ENCODE measurements around the gene GRID1. TPM values are rescaled to one million over a fixed set of nuclear protein-coding genes. Genes with fewer than 3 reads are reported as not detected.
"Not testable (repeated sequence)": the region's sequence is repeated elsewhere in the genome, so short reads cannot be mapped to it uniquely, and the experiment has no call there.

GRID1 gene
- total RNA-seq, 2 donors from 2014 or later = 0.31 to 1.0 TPM

DNA sequence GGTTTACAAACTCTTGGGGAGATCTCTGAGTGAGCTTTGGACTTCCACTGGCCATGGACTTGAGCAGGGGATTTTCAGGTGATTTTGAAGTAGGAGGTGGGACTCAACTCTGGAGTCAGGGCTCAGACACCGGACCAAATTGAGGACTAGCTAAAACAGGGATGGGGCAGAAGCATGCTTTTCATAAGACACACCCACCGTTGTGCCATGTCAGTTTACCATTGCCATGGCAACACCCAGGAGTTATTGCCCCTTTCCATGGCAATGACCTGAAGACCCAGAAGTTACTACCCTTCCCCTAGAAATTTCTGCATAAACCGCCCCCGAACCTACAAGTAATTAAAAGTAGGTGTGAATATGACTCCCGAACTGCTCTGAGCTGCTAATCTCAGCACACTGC is 320.7 kb downstream of the GRID1 start:
- DNase-seq (no peak), ATAC-seq (no peak)
- intact Hi-C loops (cut with DNase I, micrococcal nuclease) = no loop called here

DNA sequence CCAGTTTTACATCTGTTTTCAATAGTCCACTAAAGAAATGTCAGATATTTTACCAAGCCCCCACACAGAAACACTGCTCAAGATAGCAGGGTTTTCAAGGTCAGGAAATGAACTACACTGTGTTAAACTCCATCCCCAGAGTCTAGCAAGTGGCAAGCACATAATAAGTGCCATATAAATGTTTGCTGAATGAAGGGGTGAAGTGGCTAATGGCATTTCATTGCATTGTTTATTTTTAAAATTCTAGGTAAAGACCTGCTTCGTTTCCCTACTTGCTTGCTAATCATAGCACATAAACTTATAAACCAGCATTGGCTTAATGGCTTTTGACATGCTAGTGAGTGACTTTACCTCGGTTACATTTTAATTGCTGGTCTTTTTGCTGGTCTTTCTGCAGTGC is 322.6 kb downstream of the GRID1 start:
- intact Hi-C loops (cut with DNase I, micrococcal nuclease) = no loop called here
- no peak for DNase-seq

DNA sequence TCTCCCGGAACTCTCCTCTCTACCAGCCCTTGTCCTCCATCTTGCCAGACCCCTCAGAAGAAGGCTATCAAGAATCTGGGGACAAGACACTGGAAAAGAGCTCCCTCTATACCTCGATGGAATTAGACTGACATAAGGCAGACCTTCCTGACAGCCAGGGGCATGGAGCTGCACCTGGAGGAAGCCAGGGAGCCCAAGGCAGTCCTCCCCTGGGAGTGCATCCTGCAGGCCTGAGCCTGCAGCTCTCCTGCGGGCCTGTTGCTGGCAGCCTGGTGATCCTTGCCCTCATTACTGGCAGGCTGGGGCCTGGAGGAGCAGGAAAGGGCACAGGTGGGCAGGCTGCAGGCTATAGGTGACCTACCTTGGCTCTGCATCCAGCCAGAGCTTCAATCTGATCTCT is 323.4 kb downstream of the GRID1 start:
- intact Hi-C loops (cut with DNase I, micrococcal nuclease) = no loop called here
- DNase-seq (no peak), ATAC-seq (no peak)

More for the DNA sequence above, 322.6 kb downstream of the GRID1 start:
- no peak for ATAC-seq

DNA sequence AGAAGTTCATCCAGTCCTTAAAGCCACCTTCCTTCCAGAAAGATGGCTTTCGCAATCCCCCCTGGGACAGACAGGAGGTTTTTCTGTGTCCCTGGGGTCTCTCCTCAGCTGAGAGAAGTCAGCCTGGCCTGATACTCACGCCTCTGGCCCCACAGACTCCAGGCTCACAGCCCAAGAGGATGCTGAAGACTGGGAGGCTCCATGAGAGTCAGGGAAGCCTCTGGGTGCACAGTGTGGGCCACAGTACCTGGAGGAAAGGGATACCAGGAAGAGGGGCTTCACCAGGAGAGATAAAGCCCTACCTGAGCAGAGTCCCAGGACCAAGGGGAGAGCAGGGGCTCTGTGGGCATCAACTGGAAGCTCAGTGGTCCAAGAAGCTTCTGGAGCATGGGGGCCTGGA is 324.4 kb downstream of the GRID1 start:
- DNase-seq = no peak
- intact Hi-C loops (cut with DNase I, micrococcal nuclease) = no loop called here
- ATAC-seq = no peak

DNA sequence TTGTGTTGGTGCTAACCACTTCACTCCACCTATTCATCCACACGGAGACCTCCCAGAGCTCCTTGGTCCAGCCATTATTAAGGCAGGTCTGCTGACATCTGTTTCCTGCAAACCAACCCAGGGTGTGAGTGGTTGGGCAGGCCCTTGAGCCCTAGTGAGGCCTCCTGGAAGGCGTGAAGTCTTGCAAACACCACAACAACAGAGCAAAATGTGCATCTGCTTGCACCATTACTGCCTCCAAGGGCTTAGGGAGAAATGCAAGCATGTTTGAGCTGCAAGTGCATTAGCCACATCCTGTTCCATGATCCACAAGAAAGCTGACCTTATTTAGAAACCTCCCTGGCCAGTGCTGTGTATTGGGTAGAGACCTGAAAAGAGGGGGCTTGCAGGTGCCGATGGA is 325.5 kb downstream of the GRID1 start:
- no peak for DNase-seq
- ATAC-seq = no peak
- intact Hi-C loops (cut with DNase I, micrococcal nuclease) = no loop called here

DNA sequence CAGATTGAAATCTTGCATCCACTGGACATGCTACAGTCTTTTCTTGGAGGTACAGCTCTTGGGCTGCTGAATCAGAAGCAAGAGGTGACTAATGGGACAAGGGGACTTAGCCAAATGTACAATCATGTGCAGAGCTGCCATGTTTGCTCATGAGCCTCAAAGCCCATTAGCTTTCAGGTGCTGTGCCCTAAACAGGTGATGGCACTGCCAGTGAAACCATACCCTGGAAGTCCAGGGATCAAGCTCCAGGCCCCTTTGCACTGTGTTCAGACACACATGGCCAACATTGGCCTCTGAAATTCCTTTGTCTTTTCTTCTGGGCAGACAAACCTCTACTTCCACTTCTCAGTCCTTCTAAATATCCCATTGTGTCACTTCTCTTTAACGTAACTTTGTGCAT is 328.2 kb downstream of the GRID1 start:
- intact Hi-C loops (cut with DNase I, micrococcal nuclease) = no loop called here
- ATAC-seq (no peak), DNase-seq (no peak)

DNA sequence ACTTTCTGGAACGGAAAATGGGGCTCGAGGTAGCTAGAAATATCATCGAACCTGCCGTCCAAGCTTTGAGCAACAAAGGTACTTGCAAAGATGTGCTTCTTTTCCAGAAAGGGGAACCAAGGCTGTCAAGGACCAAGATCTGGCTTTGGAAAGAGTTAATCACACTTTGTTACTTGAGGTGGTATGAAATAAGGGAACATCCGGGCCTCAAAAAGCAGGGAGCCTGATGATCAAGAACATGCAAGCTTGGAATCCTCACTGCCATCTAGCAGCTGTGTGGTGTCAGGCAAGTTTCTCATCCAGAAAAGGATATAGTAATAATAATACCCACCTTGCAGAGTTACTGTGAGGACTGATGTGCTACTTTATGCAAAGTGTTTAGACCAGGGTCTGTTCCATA is 329.5 kb downstream of the GRID1 start:
- ATAC-seq = no peak
- intact Hi-C loops (cut with DNase I, micrococcal nuclease) = no loop called here
- no peak for DNase-seq

DNA sequence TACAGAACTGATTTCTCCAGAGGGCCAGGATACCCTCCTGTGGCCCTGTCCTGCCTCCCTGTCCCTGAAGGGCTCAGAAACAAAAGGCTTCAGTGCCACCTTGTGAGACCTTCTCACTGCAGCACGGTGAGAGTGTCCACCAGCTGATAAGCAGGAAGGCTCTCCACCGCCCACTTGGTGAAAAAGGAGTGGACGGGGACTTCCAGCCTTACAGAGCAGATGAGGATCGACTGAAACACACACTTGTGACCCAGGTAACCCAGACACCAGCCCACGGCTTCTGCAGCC is 330.1 kb downstream of the GRID1 start:
- no peak for DNase-seq
- no peak for ATAC-seq
- intact Hi-C loops (cut with DNase I, micrococcal nuclease) = no loop called here

DNA sequence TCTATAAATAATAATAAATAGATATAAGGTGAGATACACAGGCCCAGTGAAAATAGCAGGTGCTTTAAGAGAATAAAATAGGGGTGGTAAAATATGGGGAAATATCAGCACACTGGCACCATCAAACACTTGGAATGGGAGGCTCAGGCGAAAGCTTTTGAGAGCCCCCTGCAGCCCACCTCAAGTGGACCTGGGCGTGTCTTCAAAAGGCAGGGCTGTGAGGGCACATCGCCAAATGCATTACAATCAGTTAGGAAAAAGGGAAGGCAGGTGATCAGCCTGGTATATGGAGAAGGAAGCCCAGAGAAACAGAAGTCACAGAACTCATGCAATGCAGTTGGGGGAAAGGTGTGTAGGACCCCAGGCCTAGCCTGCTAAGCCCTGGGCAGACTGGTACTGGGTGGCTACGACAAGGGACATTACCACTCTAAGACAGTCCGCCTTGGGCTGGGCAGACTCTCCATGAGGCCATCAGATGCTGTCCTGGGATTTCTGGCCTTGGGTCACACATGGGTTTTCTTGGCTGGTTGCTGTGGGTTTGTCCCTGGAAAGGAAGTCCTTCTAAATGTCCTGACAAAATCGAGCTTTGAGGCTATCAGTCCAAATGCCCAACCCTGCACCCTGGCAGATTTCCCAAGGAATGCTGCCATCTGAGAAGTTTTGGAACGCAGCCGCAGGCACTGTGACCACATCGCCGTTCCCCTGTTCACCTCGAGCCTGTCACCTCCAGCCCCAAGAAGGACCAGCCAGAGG is 330.6 kb downstream of the GRID1 start:
- ATAC-seq (no peak), DNase-seq (no peak)
- intact Hi-C loops (cut with DNase I, micrococcal nuclease) = no loop called here

DNA sequence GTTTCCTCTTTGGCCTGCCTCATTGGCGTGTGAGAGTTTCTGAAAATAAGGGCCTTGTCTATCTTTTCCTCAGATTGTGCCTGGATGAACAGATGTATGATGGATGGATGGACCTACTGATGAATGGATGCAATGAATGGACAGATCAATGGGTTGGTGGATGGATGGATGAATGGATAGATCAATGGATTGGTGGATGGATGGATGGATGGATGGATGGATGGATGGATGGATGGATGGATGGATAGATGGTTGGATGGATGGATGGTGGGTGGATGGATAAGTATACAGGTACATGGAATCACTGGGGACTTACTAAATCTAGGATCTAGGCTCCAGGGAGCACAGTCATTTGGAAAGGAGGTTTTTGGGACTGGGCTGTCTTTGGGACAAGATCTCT is 331.9 kb downstream of the GRID1 start:
- intact Hi-C loops (cut with DNase I, micrococcal nuclease) = no loop called here
- ATAC-seq (no peak), DNase-seq (no peak)

DNA sequence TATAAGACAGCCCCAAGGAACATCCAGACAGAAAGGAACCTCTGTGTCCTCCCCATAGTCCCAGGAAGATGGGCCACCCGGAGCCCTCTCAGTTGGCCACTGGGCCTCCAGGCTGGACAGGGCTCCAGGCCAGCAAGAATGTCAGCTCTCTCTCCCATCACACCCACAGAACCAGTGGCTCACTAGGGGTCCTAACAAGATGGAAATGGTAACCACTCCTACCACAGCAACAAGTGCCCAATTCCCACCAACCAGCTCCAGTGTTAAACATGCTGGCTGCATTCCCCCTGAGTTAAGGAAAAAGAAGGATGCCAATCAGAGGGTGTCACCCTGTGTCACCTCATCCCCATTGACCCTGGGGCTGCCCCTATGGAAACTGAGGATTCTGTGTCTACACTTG is 333.0 kb downstream of the GRID1 start:
- DNase-seq (no peak), ATAC-seq (no peak)
- intact Hi-C loops (cut with DNase I, micrococcal nuclease) = no loop called here

DNA sequence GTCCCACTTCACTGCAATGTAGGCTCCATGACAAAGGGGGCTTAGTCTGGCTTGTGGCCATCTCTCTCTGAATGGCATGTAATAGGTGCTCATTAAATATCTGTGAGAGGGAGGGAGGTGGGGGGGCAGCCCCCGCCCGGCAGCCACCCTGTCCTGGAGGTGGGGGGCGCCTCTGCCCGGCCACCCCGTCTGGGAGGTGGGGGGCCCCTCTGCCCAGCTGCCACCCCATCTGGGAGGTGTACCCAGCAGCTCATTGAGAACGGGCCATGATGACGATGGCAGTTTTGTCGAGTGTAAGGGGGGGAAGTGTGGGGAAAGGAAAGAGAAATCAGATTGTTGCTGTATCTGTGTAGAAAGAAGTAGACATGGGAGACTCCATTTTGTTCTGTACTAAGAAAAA is 334.5 kb downstream of the GRID1 start:
- DNase-seq; ATAC-seq; intact Hi-C loops (cut with DNase I, micrococcal nuclease): not testable (repeated sequence)

DNA sequence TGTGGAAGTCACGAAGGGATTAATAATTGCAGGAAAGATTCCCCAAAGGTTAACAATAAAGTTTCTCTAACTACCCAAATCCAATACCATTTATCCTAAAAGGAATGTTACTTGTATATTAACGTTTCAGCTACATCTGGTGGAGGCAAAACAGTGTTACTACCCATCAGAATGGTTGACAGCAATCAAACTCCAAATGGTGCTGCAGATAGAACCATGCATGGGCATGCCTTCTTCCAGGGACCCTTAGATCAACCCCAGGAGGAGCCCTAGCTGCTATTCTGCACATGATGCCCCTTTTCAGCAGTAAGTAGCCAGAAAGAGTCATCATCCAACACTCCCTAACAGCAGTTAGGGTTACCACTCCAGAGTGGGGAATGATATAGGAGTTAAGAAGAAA is 336.3 kb downstream of the GRID1 start:
- intact Hi-C loops (cut with DNase I, micrococcal nuclease) = no loop called here
- ATAC-seq (no peak), DNase-seq (no peak)

DNA sequence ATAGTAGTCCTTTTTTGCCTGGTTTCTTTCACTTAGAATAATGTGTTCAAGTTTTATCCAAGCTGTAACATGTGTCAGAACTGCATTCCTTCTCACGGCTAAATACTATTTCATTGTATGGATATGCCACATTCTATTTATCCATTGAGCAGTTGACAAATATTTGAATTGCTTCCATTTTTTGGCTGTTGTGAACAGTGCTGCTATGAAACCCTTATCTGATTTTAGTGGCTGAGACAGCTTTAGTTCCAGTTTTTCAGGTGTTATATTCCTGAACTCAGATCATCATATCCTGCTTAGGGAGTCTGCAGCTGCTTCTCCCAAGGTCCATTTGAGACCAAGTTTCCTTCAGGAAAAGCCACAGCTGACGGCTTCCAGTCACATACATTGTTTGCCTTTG is 339.2 kb downstream of the GRID1 start:
- ATAC-seq = no peak
- intact Hi-C loops (cut with DNase I, micrococcal nuclease) = no loop called here
- DNase-seq = no peak

DNA sequence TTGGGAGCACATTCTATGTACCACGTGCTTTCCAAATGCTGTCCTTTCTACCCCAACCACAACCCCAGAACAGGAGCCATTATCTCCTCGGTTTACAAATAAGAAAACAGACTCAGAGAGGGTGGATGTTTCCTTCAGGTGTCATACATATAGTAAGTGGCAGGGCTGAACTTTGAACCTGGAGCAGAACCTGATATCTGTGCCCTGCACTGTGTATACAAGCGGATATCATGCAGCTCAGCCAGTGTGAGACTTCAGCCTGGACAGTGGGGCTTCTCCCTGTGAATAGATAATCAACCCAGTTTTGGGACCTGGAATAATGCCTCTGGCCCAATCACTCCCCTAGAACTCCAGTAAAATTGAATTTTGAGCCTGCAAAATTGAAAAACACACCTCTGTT is 341.1 kb downstream of the GRID1 start:
- no peak for ATAC-seq
- intact Hi-C loops (cut with DNase I, micrococcal nuclease) = no loop called here
- DNase-seq = no peak

DNA sequence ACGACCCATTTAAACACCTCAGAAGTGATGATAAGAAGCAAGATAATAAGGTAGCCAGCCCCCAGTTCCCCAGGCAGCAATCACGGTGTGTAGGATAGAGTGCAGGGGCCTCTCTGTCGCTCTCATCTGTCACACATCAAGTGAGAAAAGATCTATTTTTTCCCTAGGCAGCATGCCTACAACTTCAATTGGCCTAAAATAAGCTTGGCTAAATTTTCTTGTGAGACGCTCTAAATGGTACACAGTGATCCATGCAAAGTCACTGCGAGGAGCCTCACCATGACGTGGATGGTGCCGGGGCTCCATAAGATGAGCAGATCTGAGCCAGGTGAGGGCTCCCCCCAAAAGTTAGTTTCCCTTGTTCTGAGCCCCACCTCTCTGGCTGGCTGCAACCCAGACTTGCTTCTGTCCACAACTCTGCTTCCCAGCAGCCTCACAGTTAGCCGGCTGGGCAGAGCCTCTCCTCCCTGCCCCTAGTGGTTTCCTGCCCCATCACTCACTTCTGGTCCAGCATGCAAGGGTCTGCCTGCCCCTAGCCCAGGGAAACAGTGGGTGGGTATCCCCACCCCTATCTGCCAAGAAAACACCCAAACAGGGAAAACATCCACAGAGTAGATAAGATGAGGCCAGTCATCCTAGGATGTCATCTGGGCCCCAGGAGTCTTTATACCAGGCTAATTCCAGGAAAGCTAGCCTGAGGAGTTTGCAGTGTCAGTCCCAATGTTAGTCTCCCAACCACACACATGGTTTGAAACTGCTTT is 342.1 kb downstream of the GRID1 start:
- DNase-seq (no peak), ATAC-seq (no peak)
- intact Hi-C loops (cut with DNase I, micrococcal nuclease) = no loop called here

DNA sequence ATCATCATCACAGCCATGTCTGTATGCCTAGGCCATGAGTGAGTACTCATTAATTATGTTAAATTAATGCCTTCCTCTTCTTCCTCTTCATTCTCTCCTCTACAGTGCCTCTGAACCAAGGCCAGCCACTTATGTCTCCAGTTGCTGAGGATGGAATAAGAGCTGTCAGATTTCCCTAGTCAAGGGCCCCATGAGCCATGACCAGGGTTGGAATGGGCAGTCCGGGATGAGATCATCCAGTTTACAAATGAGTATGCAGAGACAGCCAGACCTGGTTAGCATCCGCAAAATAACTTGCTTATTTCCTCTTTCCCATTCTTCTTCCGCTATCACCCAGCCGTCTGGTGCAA is 342.7 kb downstream of the GRID1 start:
- DNase-seq (no peak), ATAC-seq (no peak)
- intact Hi-C loops (cut with DNase I, micrococcal nuclease) = no loop called here

DNA sequence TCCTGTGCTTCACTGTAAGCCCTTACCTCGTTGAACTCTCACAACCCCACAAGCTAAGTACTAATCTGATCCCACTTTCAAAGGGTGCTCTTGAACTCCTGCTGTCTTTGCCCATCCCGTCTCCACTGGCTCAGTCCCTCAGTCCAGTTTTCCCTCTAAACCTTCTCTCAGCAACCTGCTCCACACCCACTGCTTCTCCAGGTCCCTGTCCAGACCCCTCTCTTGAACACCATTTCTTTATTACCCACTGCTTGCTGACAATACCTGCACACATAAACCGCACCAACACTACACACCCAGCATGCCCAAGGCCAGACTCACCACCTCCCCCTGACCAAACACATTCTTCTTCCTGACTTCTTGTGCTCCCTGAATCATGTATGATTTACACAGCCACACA is 343.3 kb downstream of the GRID1 start:
- DNase-seq (no peak), ATAC-seq (no peak)
- intact Hi-C loops (cut with DNase I, micrococcal nuclease) = no loop called here

DNA sequence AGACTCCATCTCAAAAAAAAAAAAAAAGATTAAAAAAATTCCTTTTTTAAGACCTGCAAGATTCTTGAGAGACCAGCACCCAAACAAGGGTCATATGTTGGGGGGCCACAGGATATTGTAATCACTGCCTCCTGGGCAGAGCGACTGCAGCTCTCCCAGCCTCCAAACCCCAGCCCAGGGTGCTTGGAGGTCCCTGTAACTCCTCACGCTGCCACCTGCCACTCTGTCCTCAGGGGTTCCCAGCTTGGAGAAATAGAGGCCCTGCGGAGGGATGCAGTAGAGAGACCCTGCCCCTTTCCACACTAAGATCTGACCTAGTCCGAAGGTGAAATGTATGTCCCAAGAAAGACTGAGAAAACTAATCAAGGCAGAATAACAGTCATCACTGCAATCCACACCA is 343.7 kb downstream of the GRID1 start:
- DNase-seq (no peak), ATAC-seq (no peak)
- intact Hi-C loops (cut with DNase I, micrococcal nuclease) = no loop called here

DNA sequence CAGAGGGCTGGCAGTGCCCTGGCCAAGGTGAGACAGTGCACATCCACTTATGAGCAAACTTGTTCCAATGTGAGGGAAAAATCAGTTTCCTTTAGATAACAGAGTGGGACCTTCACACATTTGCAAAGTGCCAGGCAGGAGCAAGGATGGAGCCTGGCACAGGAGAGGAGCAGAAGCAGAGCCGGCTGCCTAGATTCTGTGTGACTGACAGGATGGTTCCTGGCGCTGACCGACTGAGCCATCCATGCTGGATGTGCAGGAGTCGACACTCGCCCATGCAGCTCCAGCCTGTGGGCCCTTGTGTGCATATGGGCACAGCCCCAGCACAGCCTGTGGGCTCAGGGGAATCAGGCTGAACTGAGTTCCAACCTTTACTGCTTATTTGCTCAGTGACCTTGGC is 346.5 kb downstream of the GRID1 start:
- intact Hi-C loops (cut with DNase I, micrococcal nuclease) = no loop called here
- no peak for DNase-seq
- no peak for ATAC-seq

DNA sequence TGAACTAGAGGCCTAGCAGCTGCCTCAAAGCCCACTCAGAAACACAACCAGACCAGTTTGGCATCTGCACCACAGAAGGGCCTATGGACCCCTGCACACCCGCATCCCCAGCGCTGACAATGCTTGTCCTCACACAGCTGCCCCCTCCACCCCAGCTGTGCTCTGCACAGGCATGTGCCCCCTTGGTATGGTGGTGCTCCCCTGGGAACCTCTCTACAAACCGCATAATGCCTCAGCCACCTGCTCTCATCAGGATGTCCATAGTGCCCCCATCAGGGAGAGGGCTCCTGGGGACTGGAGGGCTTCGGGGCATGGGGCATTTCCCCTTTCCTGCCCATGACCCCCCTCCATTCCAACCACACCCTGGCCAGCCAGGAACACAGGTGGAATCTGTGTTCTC is 347.5 kb downstream of the GRID1 start:
- intact Hi-C loops (cut with DNase I, micrococcal nuclease) = no loop called here
- DNase-seq = no peak
- ATAC-seq = no peak
